ENCODE results near the gene YY1. TPM values are rescaled to one million over a fixed set of nuclear protein-coding genes. Genes with fewer than 3 reads are reported as not detected.
"Not testable (repeated sequence)": the region's sequence is repeated elsewhere in the genome, so short reads cannot be mapped to it uniquely, and the experiment has no call there.

YY1 gene
- total and polyA plus RNA-seq, 2 of the 4 experiments (the other 2 are of a cell fraction) = 21.7 to 29.9 TPM

GRCh38 chr14:100312110-100312876, 73.3 kb downstream of the YY1 start:
- H3K4me2 ChIP-seq (ENCODE audit: low read depth, low read length); H4K5ac ChIP-seq (ENCODE audit: low read depth, low read length); H3K9ac ChIP-seq (ENCODE audit: low read depth, low read length); DNase-seq; H3K14ac ChIP-seq (replicated peaks; ENCODE audit: low read depth, low read length); H3K56ac ChIP-seq (ENCODE audit: extremely low read depth, insufficient read depth, low read length); ATAC-seq (ENCODE audit: low read depth); intact Hi-C loops (cut with micrococcal nuclease); H3K27ac ChIP-seq (ENCODE audit: insufficient read depth, low read length); H3K27me3 ChIP-seq (ENCODE audit: control insufficient read depth, insufficient read depth, low read length); H2BK120ac ChIP-seq (ENCODE audit: low read depth, low read length); H2AK9ac ChIP-seq (replicated peaks; ENCODE audit: low read depth, low read length, poor library complexity); H3K9me3 ChIP-seq (ENCODE audit: control insufficient read depth, insufficient read depth, low read length); H3K36me3 ChIP-seq (ENCODE audit: control insufficient read depth, insufficient read depth, low read length); H2AK5ac ChIP-seq (ENCODE audit: low read depth, low read length); H2AFZ ChIP-seq (replicated peaks; ENCODE audit: low read length, poor library complexity); H2BK20ac ChIP-seq (ENCODE audit: low read depth, low read length); H3K23ac ChIP-seq (ENCODE audit: low read depth, low read length); POLR2A ChIA-PET (ENCODE audit: unreplicated experiment); H3K4ac ChIP-seq (ENCODE audit: low read depth, low read length); H3K18ac ChIP-seq (ENCODE audit: low read depth, low read length); dilution Hi-C loops (cut with HindIII; ENCODE audit: low sequenced_read_pairs, unreplicated experiment); H2BK5ac ChIP-seq (ENCODE audit: low read depth, low read length, poor library complexity, severe bottlenecking); H4K20me1 ChIP-seq (ENCODE audit: insufficient read depth, low read length); H4K8ac ChIP-seq (ENCODE audit: low read depth in 2 of 2, low read length in 2 of 2); in situ Hi-C loops (cut with MboI; ENCODE audit: low sequenced_read_pairs); H3K4me3 ChIP-seq (ENCODE audit: insufficient read depth, low read depth, low read length); H2BK15ac ChIP-seq (ENCODE audit: low read depth, low read length); H3K9me1 ChIP-seq (ENCODE audit: insufficient read depth, low read length); BruUV-seq (replicated peaks); H4K91ac ChIP-seq (ENCODE audit: insufficient read depth, low read depth, low read length): not testable (repeated sequence)
- 40% methylated on average over 4 of the region's 18 CpGs; no CpG with 5 or more reads in 1 of the 2 experiments for WGBS, 2 experiments (ENCODE audit: extremely low coverage in 2 of 2, insufficient read length in 1 of 2)
- Histone ChIP-seq H3K4me1 (ENCODE audit: control insufficient read depth, insufficient read depth, low read length) (peaks cover 13% of the 10 kb centered on the region; the same call in 1 of the 2 replicates), H3K79me1 (ENCODE audit: low read depth in 1 of 2, low read length in 2 of 2) (peaks cover 9 to 12% of the 10 kb centered on the region in 2 experiments)
- CTCF ChIA-PET = interaction anchor here (1.5 kb wide), 1 partner anchor 61 kb away, joined by 4 read pairs; no protein-coding TSS in a partner anchor
